Head of caudate nucleus (tissue), 42 donors: Measurements from ENCODE around the gene CNTNAP2.

Experiments
- DNase-seq, 42 donors: peaks; one replicate each; pipeline versions ENCODE4 v3.0.0 to v3.0.0-alpha.2; 2020 to 2021; ENCODE audit warnings: mixed read lengths in 7 of 42
- intact Hi-C: fragments of 100-400 bp; cut with DNase I; formaldehyde crosslinking; loops from one replicate; pipeline ENCODE4 v1.15.0; 2022

CNTNAP2 gene

GRCh38 chr7:148340438-148341280, 2224.1 kb downstream of the CNTNAP2 start:
- intact Hi-C loops: no loop called here
- DNase-seq: no peak

DNA sequence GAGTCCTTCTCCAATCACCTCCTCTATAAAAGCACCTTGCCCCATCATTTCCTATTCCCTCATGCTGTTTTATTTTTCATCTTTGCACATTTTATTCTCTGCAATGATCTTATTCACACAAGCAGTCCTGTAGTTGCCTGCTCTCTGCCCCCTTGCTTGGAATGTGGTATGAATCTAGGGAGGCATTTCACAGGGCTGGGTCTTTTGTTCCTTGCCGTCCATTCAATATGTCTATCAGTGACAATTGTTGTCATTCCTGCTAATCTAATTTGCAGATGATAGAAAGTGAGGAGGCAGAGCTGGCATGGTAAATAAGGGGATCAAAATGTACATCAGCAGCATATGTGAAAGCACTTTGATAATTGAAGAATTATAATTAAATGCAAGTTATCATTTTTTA, 2227.8 kb downstream of the CNTNAP2 start:
- intact Hi-C loops: no loop called here
- no peak for DNase-seq

DNA sequence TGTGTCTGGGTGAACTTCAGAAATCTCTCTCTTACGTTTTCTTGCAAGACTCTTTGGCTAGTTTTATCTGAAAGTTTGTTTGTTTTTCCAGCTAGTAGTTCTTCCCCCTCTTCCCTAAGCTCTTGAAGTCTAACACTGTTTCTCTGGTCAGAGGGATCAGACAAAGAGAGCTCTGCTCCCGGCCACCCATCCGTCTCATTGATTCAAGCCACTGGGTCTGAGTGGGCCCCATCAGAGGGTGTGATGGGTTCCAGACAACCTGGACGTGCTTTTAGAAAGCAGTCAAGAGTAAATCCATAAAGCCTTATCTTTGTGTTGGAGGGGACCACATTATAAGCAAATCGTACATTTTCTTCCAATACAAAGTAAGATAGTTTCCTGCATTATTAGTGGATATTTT, 2231.4 kb downstream of the CNTNAP2 start:
- DNase-seq: no peak

GRCh38 chr7:148348466-148348865, 2231.9 kb downstream of the CNTNAP2 start:
- intact Hi-C loops: no loop called here
- DNase-seq: no peak

More for the DNA sequence above, 2231.4 kb downstream of the CNTNAP2 start:
- intact Hi-C loops: no loop called here

GRCh38 chr7:148356303-148356702, 2239.7 kb downstream of the CNTNAP2 start:
- peak in 2 of 42 donors; percentile 15 to 23 for DNase-seq
- intact Hi-C loops: no loop called here

- intact Hi-C loops: no loop called here
- DNase-seq: no peak
These were observed 2245.9 kb downstream of the CNTNAP2 start for GRCh38 chr7:148362541-148362940.

DNA sequence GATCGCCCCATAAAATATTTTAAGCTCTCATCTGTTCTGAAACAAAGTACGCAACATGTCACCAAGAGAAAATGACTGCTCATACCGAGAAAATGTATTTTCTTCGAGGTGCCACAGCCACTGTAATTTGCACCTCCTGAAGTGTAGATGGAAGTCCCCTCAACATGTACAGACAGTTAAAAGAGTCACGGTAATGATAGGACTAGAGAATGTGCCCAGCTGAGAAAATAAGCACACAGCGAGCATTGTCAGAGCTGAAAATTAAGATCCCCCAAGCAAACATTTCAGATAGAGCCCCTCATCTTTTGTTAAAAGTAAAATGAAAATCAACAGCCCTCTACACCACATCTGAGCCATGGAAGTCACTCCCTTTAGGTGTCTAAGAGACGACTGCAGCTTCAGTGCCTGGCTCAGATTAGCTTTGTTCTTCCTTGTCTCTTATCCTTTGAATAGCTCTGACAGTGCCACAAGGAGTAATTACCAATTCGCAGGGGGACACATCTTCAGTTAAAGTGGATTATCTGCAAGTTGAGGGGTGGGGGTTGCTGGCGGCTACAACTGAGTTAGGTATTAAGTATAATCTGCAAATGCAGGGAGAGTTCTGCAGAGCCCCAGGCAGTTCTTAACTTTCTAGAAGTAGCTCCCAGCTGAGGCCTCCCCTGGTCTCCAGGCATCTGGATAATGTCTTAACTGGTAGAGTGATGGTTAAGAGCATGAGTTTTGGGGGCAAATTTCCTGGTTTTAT, 2251.3 kb downstream of the CNTNAP2 start:
- DNase-seq: no peak
- intact Hi-C loops: no loop called here

- no peak for DNase-seq
- intact Hi-C loops: no loop called here
These were observed 2252.0 kb downstream of the CNTNAP2 start for GRCh38 chr7:148368562-148368961.

- intact Hi-C loops: no loop called here
- DNase-seq: no peak
These were observed 2254.8 kb downstream of the CNTNAP2 start for GRCh38 chr7:148371280-148371937.

DNA sequence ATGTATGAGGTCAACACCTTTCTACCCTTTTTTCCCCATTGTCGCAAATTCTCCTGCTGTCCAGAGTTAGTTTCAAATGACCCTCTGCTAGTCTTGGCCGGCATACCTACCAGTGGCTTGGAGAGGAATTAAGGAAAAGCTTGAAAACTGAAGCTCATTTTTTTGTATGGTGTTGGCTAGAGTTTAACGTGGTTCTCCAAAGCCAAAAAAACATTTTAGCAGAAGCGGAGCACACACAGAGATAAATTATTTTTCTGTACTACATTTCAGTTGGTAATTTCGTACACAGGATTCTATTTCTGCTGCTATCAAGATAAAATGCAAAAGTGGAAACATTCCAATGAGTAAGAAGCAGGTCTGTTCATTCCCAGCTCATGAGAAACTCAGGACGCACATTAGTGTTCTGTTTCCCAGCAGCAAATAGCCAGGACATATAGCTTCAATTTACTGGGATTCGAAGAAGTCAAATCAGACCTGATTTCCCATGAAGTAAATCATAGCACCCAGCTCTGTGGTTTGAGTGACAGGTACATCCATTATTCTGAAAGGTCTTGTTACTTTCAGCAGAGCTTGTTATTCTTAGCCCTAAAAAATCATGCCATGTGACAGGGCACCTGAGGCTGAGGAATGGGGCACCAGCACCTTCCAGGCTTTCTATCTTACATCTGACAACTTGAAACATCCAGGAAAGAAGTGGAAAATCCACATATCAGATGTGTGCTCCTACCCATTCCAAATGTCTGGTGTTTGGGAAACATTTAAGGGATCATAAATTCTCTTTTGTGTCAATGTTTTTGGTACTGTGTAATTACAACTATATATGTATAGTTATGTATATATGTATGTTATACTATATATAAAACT, 2258.0 kb downstream of the CNTNAP2 start:
- intact Hi-C loops: no loop called here
- DNase-seq: peak in 1 of 42 donors; percentile 18

DNA sequence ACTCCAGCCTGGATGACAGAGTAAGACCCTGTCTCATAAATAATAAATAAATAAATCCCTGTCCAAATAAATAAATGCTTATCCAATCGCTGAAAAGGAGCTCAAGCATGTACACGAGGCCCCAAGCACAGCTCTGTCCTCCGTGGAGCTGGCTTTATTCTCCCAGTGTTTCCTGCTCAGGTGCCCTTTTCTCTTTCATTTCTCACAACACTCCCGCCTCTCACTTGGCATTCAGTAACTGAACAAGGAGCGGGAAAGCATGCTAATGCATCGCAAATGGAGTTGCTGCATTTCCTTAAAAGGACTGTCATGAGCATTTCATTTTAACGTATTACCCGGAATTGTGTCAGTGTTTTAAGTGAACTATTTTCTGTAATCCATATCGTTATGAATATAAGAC, 2263.1 kb downstream of the CNTNAP2 start:
- peak in 2 of 42 donors; percentile 23 to 36 for DNase-seq
- intact Hi-C loops: no loop called here

GRCh38 chr7:148380596-148381419, 2264.2 kb downstream of the CNTNAP2 start:
- peak in 6 of 42 donors; percentile 18 to 71 (median 34) for DNase-seq
- intact Hi-C loops: no loop called here

- intact Hi-C loops: no loop called here
- DNase-seq: peak in 1 of 42 donors; percentile 36
These were observed 2266.0 kb downstream of the CNTNAP2 start for GRCh38 chr7:148382596-148382995.

DNA sequence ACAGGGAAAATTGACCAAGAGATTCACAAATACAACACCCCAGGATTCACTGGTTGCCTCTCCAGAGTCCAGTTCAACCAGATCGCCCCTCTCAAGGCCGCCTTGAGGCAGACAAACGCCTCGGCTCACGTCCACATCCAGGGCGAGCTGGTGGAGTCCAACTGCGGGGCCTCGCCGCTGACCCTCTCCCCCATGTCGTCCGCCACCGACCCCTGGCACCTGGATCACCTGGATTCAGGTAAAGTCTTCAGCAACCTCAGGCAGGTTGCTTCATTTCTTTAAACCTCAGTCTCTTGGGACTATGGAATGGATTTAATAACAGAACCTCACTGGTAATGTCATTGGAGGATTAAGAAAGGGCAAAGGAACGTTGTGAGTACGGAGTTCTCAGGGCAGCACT, 2267.1 kb downstream of the CNTNAP2 start:
- DNase-seq: no peak
- intact Hi-C loops: no loop called here

GRCh38 chr7:148385009-148385682, 2268.5 kb downstream of the CNTNAP2 start:
- peak in 41 of 42 donors; percentile 4 to 88 (median 66) for DNase-seq
- intact Hi-C loops: no loop called here

- no peak for DNase-seq
- intact Hi-C loops: no loop called here
These were observed 2273.8 kb downstream of the CNTNAP2 start for GRCh38 chr7:148390381-148390780.

GRCh38 chr7:148391591-148391990, 2275.0 kb downstream of the CNTNAP2 start:
- no peak for DNase-seq
- intact Hi-C loops: no loop called here
